Mesenteric fat pad (tissue), 1 donor: ENCODE data around the gene BCLAF3. TPM values are rescaled to one million over a fixed set of nuclear protein-coding genes. Genes with fewer than 3 reads are reported as not detected.

Experiments used
- DNase-seq: peaks from one replicate; pipeline ENCODE4 v3.0.0-alpha.2; 2020; ENCODE audit warnings: low spot score
- microRNA-seq: library from miRNA; unstranded; fragments of <30 nt; microRNA quantifications from one replicate; pipeline ENCODE4 v1.2.0, GENCODE V29; 2020; ENCODE audit warnings: borderline number of aligned reads
- total RNA-seq: library from RNA; stranded (reverse); fragmentation: NEBNext Ultra II Directional; extraction: Animal tissue kit (Norgen Biotek cat#: 25700); gene quantifications from one replicate; pipeline ENCODE4 v1.2.1, GENCODE V29; 2021
- donor health status: DM: yes; HTN: yes; CAD: no.

BCLAF3 gene
- total RNA-seq, 1 donor from 2014 or later = 10.0 TPM

DNA sequence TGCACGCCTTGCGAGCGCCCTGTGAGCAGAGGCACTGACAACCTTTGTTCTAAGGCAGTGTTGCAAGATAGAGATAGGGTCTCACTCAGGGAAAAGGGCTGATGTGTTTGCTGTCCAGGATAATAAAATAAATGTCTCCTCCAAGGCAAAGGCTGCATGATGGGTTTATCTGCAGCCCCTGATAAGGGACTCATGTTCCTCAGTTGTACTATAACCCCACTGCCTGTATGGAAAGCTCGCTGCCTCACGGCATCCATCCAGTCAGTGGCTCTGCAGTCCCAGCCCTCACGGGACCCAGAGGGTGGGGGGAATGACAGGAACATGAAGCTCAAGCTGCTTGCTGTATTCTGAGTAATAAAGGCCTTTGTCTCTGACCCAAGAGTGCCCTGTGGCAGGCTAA lies 22.6 kb downstream of the BCLAF3 start:
- DNase-seq = no peak

DNA sequence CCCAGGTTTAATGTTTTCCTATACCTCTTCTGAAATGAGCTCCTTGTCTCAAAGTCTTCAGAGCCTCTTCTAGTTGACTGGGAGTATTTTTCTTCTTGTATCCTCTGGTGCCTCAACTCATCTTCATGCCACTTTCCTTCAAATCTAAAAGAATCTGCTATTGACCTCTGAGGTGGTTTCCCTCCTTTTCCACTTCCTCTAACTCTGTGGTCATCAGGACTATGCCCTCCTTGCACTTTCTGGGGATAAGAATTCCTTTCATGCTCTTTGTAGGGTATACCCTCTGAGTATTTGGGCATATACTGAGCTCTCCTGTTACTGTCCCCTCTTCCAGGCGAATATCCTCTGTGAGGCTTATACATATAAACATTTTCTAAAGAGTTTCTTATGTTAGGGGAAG lies 24.8 kb downstream of the BCLAF3 start:
- no peak for DNase-seq

DNA sequence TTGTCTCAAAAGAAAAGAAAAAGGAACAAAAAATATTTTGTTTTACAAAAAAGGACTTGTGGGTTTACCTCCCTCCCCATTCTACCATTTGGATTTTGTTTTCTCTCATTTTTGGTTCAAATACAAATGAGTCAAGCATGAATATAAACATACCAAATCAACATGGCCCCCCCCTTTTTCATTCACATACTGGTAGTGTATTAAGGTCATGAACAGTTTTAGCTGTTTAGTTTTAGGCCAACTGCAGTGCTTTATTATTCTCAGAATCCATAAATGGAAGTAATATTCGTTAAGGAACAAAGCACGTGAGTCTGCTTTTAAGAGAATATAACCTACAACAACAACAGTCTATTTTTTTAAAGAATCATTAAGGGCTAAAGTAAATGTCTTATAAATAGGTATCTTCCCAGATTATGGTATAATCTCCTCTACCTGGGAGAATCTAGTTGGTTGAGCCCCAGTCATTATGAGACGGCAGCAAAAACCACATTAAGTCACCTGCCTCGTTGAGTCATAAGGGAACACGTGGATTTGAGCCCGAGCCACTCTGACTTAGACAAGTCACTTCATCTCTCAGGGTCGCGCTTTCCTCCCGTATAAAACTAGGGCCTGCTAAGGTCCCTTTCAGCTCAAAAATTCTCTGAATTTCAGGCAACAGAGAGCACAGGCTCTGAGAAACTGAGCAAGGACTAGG lies 26.7 kb downstream of the BCLAF3 start:
- no peak for DNase-seq

DNA sequence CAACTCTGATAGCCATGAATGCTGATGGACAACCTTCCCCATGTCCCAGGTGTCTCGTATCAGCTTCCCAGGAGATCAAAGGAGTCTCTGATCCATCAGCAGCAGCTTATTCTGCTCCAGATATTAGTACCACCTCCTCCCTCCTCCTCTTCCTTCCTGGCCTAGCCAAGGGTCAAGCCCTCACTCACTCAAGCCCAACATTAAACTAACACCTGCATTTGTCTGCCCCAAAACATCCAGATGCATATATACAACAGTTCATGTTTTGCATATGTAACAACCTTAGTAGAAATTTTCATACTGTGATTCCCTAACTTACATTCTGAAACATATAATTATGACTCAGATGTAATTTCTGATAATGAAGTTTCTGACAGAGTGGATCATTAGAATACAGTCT lies 29.9 kb downstream of the BCLAF3 start:
- no peak for DNase-seq

DNA sequence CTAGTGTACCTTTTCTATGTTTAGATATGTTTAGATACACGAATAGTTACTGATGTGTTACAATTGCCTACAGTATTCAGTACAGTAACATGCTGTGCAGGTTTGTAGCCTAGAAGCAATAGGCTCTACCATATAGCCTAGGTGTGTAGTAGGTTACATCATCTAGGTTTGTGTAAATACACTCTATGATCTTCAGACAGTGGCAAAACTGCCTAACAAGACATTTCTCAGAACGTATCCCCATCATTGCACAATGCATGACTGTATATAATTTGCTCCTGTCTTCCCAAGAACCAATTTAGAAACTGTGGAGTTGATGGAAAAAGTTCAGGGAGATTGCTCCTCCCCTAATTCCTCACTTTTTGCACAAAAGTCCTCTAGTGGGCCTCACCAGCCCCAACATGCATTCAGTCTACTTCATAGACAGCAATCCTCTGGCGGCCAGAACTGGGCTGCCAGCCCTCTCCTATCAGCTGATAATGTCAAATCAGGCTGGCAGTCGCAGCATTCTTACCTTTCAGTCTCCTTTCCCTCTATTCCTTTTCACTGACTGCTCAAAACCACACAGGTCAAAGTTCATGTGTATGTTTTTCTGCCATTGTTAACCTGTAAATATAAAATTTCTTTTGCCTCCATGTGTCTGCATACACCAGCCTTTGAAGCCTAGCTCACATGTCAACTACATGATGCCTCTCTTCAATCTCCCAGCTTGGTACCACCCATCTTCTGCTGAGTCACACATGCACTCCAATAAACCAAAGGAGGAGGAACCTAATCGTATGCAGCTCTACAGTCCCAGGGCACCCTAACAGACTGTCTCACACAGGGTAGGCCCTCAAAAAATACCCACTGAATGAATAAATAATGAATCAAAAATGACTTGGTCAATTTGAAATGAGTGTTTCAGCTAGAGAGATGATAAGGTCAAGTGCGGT lies 32.0 kb downstream of the BCLAF3 start:
- DNase-seq = no peak

DNA sequence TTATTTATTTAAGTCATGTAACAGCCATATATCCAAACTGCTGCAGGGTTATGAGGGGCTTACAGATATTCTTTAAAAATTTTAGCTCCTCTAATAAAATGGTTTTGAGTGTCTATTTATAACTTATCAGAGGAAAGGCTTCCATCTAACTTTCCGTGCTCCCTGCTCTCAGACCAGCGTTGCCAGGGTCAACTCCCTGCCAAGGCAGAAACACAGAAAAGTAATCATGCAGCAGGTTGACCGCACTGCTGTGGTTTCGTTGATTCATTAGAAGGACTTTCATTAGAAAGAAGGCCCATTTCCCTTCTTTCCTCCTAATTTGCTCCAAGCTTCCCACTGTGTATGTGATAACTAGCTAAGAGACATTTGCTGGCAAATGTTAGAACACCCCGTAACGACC lies 33.9 kb downstream of the BCLAF3 start:
- no peak for DNase-seq

DNA sequence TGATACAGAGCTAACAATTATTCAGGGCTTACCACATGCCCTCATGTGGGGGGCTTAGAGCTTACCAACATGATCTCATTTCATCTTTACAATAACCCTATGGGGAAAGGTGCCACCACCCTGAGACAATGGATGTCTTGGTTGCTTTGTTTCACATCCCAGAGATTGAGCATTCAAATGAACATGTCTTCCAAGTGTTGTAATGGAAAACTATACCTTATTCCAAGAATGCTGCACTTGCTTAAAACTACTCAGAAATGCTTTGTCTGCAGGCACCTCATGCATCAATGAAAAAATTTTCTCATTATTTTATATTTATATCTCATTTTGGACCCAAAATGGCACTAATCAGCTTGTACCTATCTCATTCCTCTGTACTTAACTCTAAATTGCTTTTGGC lies 34.6 kb downstream of the BCLAF3 start:
- DNase-seq = no peak

DNA sequence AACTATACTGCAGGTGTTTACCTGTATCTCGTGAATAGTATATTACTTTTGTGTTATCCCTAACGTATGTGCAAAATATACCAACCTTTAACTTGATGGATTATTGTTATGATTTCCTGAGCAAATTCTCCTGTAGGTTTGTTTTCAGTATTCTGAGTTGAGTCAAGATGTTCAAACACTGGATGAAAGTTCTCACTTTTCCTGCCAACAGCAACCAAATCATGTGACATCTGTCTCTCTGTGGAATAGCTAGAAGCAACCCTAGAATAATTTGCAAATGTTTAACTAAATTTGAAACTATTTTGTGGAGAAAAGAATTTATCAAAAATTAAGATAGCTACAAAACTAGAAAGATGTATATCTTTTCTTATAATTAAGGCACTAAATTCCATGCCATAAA lies 35.6 kb downstream of the BCLAF3 start:
- no peak for DNase-seq

DNA sequence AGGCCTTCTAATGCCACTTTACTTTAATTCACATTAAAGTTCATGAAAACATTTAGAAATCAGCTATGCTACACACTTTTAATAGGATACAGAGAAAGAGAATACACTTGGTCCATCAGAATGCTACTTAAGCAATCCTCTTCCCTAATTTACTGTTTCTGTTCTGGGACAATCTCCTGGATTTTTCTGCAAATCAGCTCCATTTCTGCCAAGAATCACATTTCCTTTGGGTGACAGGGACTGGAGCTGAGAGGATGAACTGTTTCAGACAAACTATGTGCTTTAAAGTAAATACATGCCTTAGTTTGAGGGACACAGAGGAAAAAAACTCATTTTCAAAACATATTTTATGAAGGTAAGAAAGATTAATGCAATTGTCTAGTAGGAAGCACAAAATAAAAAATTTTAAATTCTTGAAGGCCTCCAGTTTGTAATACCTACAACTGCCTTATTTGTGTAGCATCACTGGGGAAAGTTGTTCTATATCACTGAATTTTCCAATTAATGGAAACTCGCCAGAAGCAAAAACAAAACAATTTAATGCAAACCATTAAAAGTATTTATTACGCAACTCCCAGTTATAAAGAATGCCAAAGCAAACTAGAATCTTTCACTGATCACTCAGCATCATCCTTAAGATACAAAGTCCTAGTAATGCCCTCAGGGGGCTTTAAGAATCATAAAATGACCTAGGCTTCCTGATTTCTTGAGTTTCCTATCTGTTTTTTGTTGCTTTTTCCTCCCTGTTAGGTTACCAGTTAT lies 36.3 kb downstream of the BCLAF3 start:
- DNase-seq = no peak

DNA sequence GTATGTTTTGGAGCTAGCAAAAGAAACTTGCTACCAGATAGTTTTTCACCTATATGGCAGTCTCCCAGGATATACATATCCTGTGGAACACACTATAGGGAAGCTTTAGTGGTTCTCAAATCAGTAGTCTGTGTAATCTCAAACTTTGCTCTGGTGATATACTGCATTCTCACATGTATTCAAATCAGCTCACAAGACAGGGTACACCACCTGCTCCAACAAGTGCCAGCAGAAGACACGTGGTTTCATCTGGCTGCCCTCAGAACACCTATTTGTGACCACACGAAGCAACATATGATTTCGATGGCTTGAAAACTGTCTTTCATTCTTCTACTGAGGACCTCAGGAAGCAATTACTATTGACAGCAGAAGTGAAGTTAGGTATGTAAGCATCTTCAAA lies 37.7 kb downstream of the BCLAF3 start:
- no peak for DNase-seq

DNA sequence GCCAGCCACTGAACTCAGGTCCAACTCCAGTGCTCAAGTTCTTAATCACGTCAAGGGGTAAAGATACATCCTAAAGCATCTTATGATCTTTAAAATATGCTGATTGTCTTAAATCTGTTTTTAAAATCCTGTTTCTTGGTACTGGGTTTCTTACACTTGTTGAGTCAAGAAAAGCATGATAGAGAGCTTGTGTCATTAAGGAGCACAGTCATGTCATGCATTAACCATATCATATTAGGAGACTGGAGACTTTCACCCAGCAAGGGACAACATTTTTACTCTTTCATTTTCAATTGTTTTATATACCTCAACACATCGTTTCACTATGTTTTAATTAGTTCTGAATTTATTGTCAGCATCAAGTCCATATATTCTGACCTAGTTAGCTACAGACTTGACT lies 41.5 kb downstream of the BCLAF3 start:
- DNase-seq = no peak

DNA sequence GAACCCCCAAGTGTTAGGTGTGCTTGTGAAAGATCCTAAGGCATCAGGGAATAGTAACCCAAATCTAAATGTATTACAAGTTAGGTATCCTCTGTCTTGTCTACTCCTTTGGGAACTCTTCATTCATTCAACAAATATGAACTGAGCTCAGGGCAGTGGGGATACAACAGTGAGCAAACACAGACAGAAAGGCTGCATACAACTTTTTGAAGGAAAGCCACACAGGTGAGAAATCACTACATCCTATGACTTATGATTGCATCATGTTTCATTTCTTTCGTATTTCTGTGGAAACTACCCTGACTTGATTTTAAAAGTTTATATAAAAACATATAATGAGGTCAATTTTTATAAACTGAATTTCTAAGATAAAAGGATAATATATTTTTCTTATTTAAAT lies 43.2 kb downstream of the BCLAF3 start:
- no peak for DNase-seq

Small RNA genes within 50 kb of the gene (microRNA-seq; reads per million reads assigned to microRNA genes)
- 29.8 reads per million, percentile 28 among the genes with 10 or more reads in this experiment for gene MIR23C

Other genes with a start within 250 kb of the BCLAF3 start
- 101 TPM for gene SH3KBP1, start 103.5 kb downstream of the BCLAF3 start, total RNA-seq
- 0.29 TPM for gene MAP7D2, start 125.8 kb upstream of the BCLAF3 start, total RNA-seq
- 108 TPM for gene EIF1AX, start 150.8 kb upstream of the BCLAF3 start, total RNA-seq